NCI-H226 (cell line): ENCODE measurements around the gene ZNF695.
"Not testable (repeated sequence)": the region's sequence is repeated elsewhere in the genome, so short reads cannot be mapped to it uniquely, and the experiment has no call there.

Source experiments
- DNase-seq: peaks from one replicate; pipeline ENCODE4 v3.0.0-alpha.2; 2015

Gene ZNF695

GRCh38 chr1:247007511-247008405 is at the start of gene ZNF695:
ZNF695 (minus strand) TSS chr1:247008057; CDS start chr1:247007908, 149 bp downstream.
- peak; percentile 90 for DNase-seq

DNA sequence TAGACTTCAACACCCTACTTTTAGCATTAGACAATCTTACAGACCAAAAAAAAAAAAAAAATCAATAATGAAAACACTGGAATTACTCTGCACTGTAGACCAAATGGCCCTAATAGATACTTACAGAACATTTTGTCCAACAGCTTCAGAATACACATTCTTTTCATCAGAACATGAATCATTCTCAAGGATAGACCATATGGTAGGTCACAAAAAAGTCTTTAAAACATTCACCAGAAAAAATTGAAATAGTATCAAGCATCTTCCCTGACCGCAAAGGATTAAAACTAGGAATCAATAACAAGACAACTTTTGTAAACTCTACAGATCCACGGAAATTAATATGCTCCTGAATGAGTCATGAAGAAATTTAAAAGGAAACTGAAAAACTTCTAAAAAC is 48.2 kb upstream of the ZNF695 start:
- no peak for DNase-seq

- DNase-seq = peak; percentile 19
Observed at GRCh38 chr1:247054992-247055415, 47.1 kb upstream of the ZNF695 start.

- no peak for DNase-seq
Observed at GRCh38 chr1:247047702-247048101, 39.8 kb upstream of the ZNF695 start.

GRCh38 chr1:247047260-247047659 is 39.4 kb upstream of the ZNF695 start:
- DNase-seq = no peak

DNA sequence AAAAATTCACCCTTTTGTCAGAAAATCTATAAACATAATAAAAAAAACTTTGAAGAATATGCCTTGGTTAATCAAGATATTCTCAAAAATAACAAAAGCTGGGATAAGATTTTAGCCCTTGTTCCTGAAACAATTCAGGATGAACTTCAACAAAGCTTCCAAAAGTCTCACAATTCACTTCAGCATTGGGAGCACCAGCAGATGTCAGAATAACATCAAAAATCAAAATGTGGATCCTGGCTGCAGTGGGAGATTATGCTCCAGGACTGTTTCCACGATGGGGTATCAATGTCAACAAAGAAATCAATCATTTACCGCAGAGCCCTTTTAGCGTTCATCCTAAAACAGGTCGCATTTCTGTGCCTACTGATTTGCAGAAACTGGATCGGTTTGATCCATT is 35.5 kb upstream of the ZNF695 start:
- DNase-seq = no peak

- no peak for DNase-seq
Observed at GRCh38 chr1:247037511-247038320, 29.9 kb upstream of the ZNF695 start.

DNA sequence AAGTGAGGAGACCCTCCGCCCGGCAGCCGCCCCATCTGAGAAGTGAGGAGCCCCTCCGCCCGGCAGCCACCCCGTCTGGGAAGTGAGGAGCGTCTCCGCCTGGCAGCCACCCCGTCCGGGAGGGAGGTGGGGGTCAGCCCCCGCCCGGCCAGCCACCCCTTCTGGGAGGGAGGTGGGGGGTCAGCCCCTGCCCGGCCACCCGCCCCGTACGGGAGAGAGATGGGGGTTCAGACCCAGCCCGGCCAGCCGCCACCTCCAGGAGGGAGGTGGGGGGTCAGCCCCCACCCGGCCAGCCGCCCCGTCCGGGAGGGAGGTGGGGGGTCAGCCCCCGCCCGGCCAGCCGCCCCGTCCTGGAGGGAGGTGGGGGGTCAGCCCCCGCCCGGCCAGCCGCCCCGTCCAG is 24.4 kb upstream of the ZNF695 start:
- not testable (repeated sequence) for DNase-seq

DNA sequence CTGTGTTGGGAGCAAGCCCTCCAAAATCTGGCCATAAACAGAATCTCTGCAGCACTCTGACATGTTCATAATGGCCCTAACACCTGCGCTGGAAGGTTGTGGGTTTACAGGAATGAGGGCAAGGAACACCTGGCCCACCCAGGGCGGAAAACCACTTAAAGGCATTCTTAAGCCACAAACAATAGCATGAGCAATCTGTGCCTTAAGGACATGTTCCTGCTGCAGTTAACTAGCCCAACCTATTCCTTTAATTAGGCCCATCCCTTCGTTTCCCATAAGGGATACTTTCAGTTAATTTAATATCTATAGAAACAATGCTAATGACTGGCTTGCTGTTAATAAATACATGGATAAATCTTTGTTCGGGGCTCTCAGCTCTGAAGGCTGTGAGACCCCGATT is 16.8 kb upstream of the ZNF695 start:
- not testable (repeated sequence) for DNase-seq

DNA sequence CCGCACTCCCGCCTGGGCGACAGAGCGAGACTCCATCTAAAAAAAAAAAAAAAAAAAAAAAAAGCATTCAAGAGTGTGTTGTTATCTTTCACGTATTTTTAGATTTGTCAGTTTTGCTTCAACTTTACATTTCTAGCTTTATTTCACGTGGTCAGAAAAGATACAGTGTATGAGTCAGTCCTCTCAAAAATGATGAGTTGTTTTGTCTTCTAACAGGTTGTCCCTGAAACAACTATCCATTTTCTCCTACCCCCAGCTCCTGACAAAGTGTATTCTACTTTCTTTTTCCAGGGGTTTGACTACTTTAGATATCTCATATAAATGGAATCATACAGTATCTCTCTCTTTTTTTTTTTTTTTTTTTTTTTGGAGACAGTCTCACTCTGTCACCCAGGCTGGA is 5.5 kb upstream of the ZNF695 start:
- no peak for DNase-seq

GRCh38 chr1:247008406-247008799 is 546 bp upstream of the ZNF695 start:
- DNase-seq = no peak

DNA sequence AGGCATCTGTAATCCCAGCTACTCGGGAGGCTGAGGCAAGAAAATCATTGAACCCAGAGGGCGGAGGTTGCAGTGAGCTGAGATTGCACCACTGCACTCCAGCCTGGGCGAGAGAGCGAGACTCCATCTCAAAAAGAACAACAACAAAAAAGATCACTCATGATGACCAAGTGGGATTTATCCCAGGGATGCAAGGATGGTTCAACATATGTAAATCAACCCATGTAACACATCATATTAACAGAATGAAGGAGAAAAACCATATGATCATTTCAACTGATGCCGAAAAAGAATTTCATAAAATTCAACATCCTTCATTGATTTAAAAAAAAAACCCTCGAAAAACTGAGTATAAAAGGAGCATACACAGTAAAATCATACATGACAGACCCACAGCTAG is 3.8 kb downstream of the ZNF695 start:
- DNase-seq = not testable (repeated sequence)

DNA sequence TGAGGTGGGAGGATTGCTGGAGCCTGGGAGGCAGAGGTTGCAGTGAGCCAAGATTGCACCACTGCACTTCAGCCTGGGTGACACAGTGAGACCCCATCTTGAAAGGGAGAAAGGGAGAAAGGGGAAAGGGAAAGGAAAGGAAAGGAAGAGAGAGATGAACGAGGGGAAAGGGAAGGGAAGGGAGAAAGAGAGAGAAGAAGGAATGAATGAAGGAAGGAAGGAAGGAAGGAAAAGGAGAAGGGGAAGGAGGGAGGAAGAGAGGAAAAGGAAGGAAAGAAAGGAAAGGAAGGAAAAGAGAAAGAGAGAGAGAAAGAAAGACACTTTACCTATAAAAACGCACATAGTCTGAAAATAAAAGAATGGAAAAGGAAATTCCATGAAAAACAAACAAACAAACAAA is 18.0 kb downstream of the ZNF695 start:
- no peak for DNase-seq

DNA sequence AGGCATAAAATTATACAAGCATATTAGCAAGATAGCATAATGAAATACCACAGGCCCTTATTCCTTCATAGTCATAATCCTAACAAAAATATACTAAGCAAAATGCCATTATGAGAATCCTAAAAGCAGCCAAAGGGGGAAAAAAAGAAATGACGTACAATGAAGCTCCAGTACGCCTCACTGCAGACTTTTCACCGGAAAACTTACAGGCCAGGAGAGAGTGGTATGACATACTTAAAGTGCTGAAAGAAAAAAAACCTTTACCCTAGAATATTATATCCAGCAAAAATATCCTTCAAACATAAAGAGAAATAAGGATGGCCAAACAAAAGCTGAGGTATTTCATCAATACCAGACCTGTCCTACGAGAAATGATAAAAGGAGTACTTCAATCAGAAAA is 19.5 kb downstream of the ZNF695 start:
- no peak for DNase-seq

GRCh38 chr1:246987083-246987690 is 20.7 kb downstream of the ZNF695 start:
- DNase-seq = no peak

- DNase-seq = no peak
Observed at GRCh38 chr1:246978785-246979184, 29.1 kb downstream of the ZNF695 start.

- no peak for DNase-seq
Observed at GRCh38 chr1:246978281-246978680, 29.6 kb downstream of the ZNF695 start.

DNA sequence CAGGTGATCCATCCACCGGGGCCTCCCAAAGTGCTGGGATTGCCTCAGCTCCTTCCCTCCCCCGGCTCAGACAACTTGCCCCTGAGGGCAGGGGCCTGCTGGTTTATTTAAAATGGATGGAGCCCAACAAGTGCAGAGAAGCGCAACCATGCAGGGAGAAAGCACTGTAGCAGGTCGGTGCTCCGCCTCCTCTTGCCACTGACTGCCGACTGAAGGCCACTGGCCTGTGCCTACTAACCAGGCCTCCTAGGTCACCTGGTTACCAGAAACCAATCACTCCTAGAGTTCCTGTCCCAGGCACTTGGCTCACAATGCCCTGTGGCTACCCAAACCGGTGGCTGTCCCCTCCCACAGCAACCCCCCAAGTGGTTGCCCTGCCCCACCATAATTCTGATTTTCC is 35.9 kb downstream of the ZNF695 start:
- DNase-seq = no peak

GRCh38 chr1:246971090-246971721 is 36.7 kb downstream of the ZNF695 start:
- peak; percentile 12 for DNase-seq

- no peak for DNase-seq
Observed at GRCh38 chr1:246969621-246970020, 38.2 kb downstream of the ZNF695 start.

GRCh38 chr1:246966502-246966901 is 41.4 kb downstream of the ZNF695 start:
- no peak for DNase-seq

- DNase-seq = no peak
Observed at GRCh38 chr1:246959944-246960693, 47.7 kb downstream of the ZNF695 start.
